Measurements from ENCODE around the gene SEMA6B. TPM values are rescaled to one million over a fixed set of nuclear protein-coding genes. Genes with fewer than 3 reads are reported as not detected.

SEMA6B gene
- total and polyA plus RNA-seq, 10 of the 15 experiments (the other 5 are each of a cell fraction or from before 2014, with no cell fraction given), result 0.13 TPM; not detected in 9

DNA sequence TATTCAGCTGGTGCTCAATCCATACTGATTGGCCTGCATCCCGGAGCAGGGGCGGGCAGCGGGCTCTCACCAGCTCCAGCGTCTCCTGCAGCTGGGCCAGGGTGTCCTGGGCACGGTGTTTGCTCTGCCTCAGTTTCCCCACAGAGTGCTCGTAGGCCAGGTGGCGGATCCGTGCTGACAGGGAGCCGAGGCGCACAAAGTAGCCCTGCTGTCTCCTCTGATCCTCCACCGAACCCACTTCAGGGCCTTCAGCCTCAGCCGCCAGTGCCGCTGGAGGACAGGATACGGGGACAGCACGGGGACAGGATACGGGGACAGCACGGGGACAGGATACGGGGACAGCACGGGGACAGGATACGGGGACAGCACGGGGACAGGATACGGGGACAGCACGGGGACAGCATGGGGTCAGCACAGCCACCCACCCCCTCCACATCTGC is 33.9 kb downstream of the SEMA6B start:
- intact Hi-C loops (cut with micrococcal nuclease; ENCODE audit: unreplicated experiment), result loop anchor here (2.0 kb wide), 1 partner anchor 259 kb away; no protein-coding TSS in a partner anchor
- Histone ChIP-seq H3K27me3 (replicated peaks in 1 of 2; ENCODE audit: control insufficient read depth in 2 of 2, insufficient read depth in 2 of 2, low read length in 1 of 2) (no peaks in the 10 kb centered on the region), H3K4me2 (ENCODE audit: control insufficient read depth, insufficient read depth) (no peak overlapping the region), H3K9me3 (replicated peaks; ENCODE audit: control insufficient read depth, insufficient read depth, low read length) (no peaks in the 10 kb centered on the region), H3K4me1 (ENCODE audit: control insufficient read depth, insufficient read depth, low read length) (no peaks in the 10 kb centered on the region), H3K4me3 (no peak overlapping the region), H4K20me1 (ENCODE audit: control insufficient read depth, insufficient read depth) (no peaks in the 10 kb centered on the region), H3K27ac (ENCODE audit: control insufficient read depth, insufficient read depth) (no peak overlapping the region), H3K9ac (ENCODE audit: control insufficient read depth, insufficient read depth, low read length) (no peak overlapping the region), H3K79me2 (ENCODE audit: control insufficient read depth, insufficient read depth, low read length) (no peaks in the 10 kb centered on the region), H3K36me3 (ENCODE audit: control insufficient read depth in 2 of 2, insufficient read depth in 2 of 2, low read length in 1 of 2) (no peaks in the 10 kb centered on the region), H2AFZ (ENCODE audit: control insufficient read depth, low read depth, low read length) (no peak overlapping the region)
- in situ Hi-C loops (cut with MboI), result no loop called here
- SMC1A ChIA-PET (ENCODE audit: uncharacterized antibody, unreplicated experiment), result interaction anchor here (1.0 to 1.5 kb wide), 3 partner anchors 14 to 259 kb away, joined by 4 read pairs; partner anchors contain the start of gene LRG1
- POLR2A ChIA-PET, result interaction anchor here (0.5 kb wide), 1 partner anchor 26 kb away, joined by 6 read pairs; no protein-coding TSS in a partner anchor
- no peak for TF ChIP-seq EP300 (IDR thresholded peaks at IDR 0.05; ENCODE audit: borderline replicate concordance in 1 of 2, control insufficient read depth in 1 of 2, low read depth in 2 of 2, low read length in 2 of 2)
- no TSS peak for BruUV-seq (replicated peaks)
- no peak for ATAC-seq
- no peak for DNase-seq (ENCODE audit: low read depth, low spot score)
- RAD21 ChIA-PET (ENCODE audit: unreplicated experiment), result interaction anchor here (1.2 to 1.3 kb wide), 3 partner anchors 10 to 259 kb away, joined by 3 to 8 read pairs (median 3); partner anchors contain the start of gene PLIN5
- 42% methylated on average over 23 of the region's 23 CpGs for WGBS (ENCODE audit: insufficient coverage, insufficient replicate concordance, low lambda C conversion rate, missing lambda C conversion rate)
- FAIRE-seq, result no peak
- CTCF ChIA-PET, result interaction anchor here (0.6 to 4.5 kb wide), 19 partner anchors 9 to 607 kb away, joined by 3 to 44 read pairs (median 4); partner anchors contain the start of genes LRG1, PLIN5 and SEMA6B

DNA sequence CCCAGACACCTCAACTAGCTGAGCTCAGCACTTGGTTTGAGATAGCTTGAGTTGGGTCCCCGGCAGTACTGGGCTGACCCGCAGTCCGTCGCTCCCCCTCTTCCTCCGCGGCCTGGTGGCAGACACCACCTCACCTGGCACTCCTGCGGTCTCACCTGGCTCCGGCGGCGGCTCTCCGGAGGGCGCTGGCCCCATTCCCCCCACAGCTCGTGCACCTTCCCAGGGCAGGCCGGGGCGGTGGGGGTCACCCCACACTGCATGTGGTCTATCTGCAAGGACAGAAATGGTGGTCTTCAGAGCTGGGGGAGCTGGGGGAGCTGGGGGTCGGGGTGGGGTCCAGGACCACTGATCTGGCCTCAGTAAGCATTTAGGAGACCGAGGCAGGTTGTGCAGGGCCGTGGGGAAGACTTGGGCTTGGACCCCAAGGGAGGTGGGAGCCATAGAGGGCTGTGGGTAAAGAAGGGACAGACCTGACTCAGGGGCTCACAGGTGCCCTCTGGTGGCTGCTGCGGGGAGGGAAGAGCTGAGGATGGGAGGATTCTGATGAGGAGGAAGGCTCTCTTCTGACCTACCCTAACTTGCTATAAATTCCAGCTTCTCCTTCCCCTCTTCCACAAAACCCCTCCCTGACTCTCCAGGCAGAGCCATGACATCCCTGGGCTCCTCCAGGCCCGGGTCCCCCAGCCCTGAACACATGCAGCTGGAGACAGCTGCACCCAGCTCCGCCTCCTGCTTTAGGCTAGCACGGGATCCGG is 34.5 kb downstream of the SEMA6B start:
- H4K20me1 ChIP-seq (ENCODE audit: control insufficient read depth, insufficient read depth), result no peaks in the 10 kb centered on the region
- ChIA-PET RAD21 (ENCODE audit: unreplicated experiment) (interaction anchor here (1.2 kb wide), 2 partner anchors 10 to 258 kb away, joined by 3 to 8 read pairs; partner anchors contain the start of gene PLIN5), CTCF (interaction anchor here (0.6 to 4.5 kb wide), 20 partner anchors 8 to 607 kb away, joined by 3 to 44 read pairs (median 4); partner anchors contain the start of genes LRG1, PLIN5 and SEMA6B), POLR2A (interaction anchor here (0.5 kb wide), 1 partner anchor 26 kb away, joined by 6 read pairs; no protein-coding TSS in a partner anchor), SMC1A (ENCODE audit: uncharacterized antibody, unreplicated experiment) (interaction anchor here (1.0 to 1.5 kb wide), 3 partner anchors 14 to 258 kb away, joined by 4 read pairs; partner anchors contain the start of gene LRG1)
- H3K9me3 ChIP-seq (replicated peaks; ENCODE audit: control insufficient read depth, insufficient read depth, low read length), result no peaks in the 10 kb centered on the region
- ATAC-seq, result peak; percentile 93
- TF ChIP-seq RAD21 (IDR thresholded peaks at IDR 0.05; ENCODE audit: insufficient read depth, low read depth, low read length) (peak; percentile 43), SMARCA5 (IDR thresholded peaks at IDR 0.05) (peak; percentile 75; the same call in 1 of the 2 replicates), SMC3 (IDR thresholded peaks at IDR 0.05; ENCODE audit: borderline replicate concordance, low read length) (peak; percentile 63; the same call in 1 of the 2 replicates), CHD1 (IDR thresholded peaks at IDR 0.05; ENCODE audit: low read depth, low read length) (no peak), CREB1 (IDR thresholded peaks at IDR 0.05; ENCODE audit: low read depth) (no peak)
- TF ChIP-seq, protein P1, sequence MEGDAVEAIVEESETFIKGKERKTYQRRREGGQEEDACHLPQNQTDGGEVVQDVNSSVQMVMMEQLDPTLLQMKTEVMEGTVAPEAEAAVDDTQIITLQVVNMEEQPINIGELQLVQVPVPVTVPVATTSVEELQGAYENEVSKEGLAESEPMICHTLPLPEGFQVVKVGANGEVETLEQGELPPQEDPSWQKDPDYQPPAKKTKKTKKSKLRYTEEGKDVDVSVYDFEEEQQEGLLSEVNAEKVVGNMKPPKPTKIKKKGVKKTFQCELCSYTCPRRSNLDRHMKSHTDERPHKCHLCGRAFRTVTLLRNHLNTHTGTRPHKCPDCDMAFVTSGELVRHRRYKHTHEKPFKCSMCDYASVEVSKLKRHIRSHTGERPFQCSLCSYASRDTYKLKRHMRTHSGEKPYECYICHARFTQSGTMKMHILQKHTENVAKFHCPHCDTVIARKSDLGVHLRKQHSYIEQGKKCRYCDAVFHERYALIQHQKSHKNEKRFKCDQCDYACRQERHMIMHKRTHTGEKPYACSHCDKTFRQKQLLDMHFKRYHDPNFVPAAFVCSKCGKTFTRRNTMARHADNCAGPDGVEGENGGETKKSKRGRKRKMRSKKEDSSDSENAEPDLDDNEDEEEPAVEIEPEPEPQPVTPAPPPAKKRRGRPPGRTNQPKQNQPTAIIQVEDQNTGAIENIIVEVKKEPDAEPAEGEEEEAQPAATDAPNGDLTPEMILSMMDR (IDR thresholded peaks at IDR 0.05 in 2 of 3, conservative IDR thresholded peaks at IDR 0.05 in 1 of 3; ENCODE audit: control insufficient read depth in 2 of 3, extremely low read depth in 1 of 3, insufficient read depth in 1 of 3, low read depth in 3 of 3, low read length in 3 of 3), result peak; percentile 65 to 91 (median 77)
- DNase-seq (ENCODE audit: low read depth, low spot score), result no peak
- no peak overlapping the region for H3K9ac ChIP-seq (ENCODE audit: control insufficient read depth, insufficient read depth, low read length)
- no peak overlapping the region for H3K4me2 ChIP-seq (ENCODE audit: control insufficient read depth, insufficient read depth)
- no peak overlapping the region for H3K4me3 ChIP-seq
- no peaks in the 10 kb centered on the region for H3K4me1 ChIP-seq (ENCODE audit: control insufficient read depth, insufficient read depth, low read length)
- H3K36me3 ChIP-seq (ENCODE audit: control insufficient read depth in 2 of 2, insufficient read depth in 2 of 2, low read length in 1 of 2), result no peaks in the 10 kb centered on the region
- H3K79me2 ChIP-seq (ENCODE audit: control insufficient read depth, insufficient read depth, low read length), result no peaks in the 10 kb centered on the region
- no peak overlapping the region for H3K27ac ChIP-seq (ENCODE audit: control insufficient read depth, insufficient read depth)
- in situ Hi-C loops (cut with MboI) (no loop called here), intact Hi-C loops (cut with micrococcal nuclease; ENCODE audit: unreplicated experiment) (loop anchor here (2.0 kb wide), 1 partner anchor 258 kb away; no protein-coding TSS in a partner anchor)
- 54% methylated on average over 21 of the region's 23 CpGs for WGBS (ENCODE audit: insufficient coverage, insufficient replicate concordance, low lambda C conversion rate, missing lambda C conversion rate)
- BruUV-seq (replicated peaks), result no TSS peak
- FAIRE-seq, result peak; percentile 31
- no peaks in the 10 kb centered on the region for H3K27me3 ChIP-seq (replicated peaks in 1 of 2; ENCODE audit: control insufficient read depth in 2 of 2, insufficient read depth in 2 of 2, low read length in 1 of 2)
- H2AFZ ChIP-seq (ENCODE audit: control insufficient read depth, low read depth, low read length), result no peak overlapping the region

All from GM12878 (cell line).